Activated T-cell treated with anti-CD3 and anti-CD28 coated beads, Interleukin-2, amount 50 U/mL, for 24 hours (primary cell): ENCODE results near the gene MYO5B.
"Not testable (repeated sequence)": the region's sequence is repeated elsewhere in the genome, so short reads cannot be mapped to it uniquely, and the experiment has no call there.

Experiments used
- DNase-seq: peaks from one replicate; pipeline ENCODE4 v3.0.0-alpha.2; 2020
- H3K27ac Mint-ChIP-seq: 2 replicates; pipeline ENCODE4 v1.8.0; 2020; ENCODE audit warnings: mild to moderate bottlenecking, mixed read lengths
- H3K27me3 Mint-ChIP-seq: 2 replicates; pipeline ENCODE4 v1.8.0; 2020; ENCODE audit warnings: mixed read lengths
- H3K36me3 Mint-ChIP-seq: 2 replicates; pipeline ENCODE4 v1.8.0; 2020; ENCODE audit warnings: low read depth, mixed read lengths
- H3K4me1 Mint-ChIP-seq: 2 replicates; pipeline ENCODE4 v1.8.0; 2020; ENCODE audit warnings: low read depth, mixed read lengths
- H3K4me3 Mint-ChIP-seq: 2 replicates; pipeline ENCODE4 v1.8.0; 2020; ENCODE audit warnings: mild to moderate bottlenecking, moderate library complexity, mixed read lengths
- H3K9me3 Mint-ChIP-seq: 2 replicates; pipeline ENCODE4 v1.8.0; 2020; ENCODE audit warnings: mixed read lengths

Gene MYO5B

DNA sequence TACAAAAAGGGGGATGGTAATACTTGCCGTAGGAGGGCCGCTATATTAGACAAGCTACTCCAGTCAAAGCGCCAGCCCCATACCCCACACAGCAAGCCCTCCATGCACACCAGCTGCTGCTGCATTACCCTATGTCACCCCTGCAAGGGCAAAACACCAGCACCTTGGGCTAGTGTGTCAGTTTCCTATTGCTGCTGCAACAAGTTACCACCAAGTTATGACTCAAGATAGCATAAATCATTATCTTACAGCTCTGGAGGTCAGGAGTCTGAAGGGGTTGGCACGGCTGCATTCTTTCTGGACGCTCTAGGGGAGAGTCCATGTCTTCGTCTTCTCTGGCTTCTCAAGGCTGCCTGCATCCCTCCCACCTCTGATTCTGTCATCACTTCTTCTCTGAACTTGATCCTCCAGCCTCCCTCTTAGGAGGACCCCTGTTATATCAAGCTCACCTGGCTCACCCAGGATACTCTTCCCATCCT lies 293.0 kb downstream of the MYO5B start:
- Mint-ChIP-seq H3K27me3 (peaks cover 2% of the 10 kb centered on the region), H3K4me3 (no peak overlapping the region), H3K9me3 (no peaks in the 10 kb centered on the region)

DNA sequence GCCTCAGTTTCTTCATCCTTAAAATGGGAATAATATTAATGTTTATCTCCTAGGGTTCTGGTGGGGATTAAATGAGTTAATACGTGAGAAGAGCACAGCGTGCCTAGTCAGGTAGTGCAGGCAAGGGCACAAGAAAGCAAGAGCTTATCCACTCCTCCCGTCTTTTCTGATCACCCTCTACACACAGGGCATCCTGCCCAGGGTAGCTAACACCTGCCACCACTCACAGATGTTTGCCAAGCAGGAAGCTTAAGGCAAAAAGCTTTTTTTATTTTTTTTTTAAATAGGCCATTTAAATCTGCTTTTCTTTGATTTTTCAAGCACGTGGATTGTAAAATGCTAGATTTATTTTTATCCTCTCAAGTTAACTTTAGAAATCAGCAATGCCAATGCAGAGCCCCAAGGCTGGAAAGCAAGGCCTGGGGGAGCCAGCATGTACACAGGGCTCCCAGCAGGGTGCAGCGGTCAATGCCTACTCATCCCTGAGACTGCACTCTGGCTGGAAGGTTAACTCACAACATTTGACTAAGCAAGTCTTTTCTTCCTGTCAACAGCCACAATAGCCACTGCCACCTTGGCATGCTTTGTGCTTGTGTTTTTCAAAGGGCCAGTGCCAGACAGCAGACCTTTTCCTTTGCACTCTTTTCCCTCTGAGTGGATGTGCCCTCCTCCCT lies 295.2 kb downstream of the MYO5B start:
- Mint-ChIP-seq H3K27ac (no peak overlapping the region), H3K4me3 (no peak overlapping the region), H3K27me3 (peaks cover 4% of the 10 kb centered on the region), H3K9me3 (no peaks in the 10 kb centered on the region), H3K36me3 (no peaks in the 10 kb centered on the region), H3K4me1 (no peaks in the 10 kb centered on the region)
- DNase-seq: no peak

More for the DNA sequence above, 293.0 kb downstream of the MYO5B start:
- Mint-ChIP-seq H3K36me3 (no peaks in the 10 kb centered on the region), H3K27ac (no peak overlapping the region), H3K4me1 (no peaks in the 10 kb centered on the region)
- no peak for DNase-seq

DNA sequence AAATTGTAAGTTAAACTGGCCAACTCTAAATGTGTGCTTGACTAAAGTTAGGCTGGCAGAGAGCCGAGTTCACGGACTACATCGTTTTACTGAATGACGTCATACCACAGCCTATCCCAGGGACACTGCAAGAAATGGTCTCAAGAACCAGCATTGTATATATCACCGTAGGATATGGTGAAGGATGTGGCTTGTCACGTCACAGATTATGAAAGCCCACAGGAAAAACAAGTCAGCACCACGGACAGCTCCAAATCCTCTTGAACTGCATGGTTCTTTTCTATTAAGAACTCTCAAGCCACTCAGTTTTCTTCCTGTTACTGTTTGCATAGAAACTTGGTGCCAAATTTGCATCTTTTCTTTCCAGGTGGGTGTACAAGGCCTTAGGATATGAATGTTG lies 296.5 kb downstream of the MYO5B start:
- H3K4me3 Mint-ChIP-seq: no peak overlapping the region
- no peaks in the 10 kb centered on the region for H3K9me3 Mint-ChIP-seq
- H3K27ac Mint-ChIP-seq: no peak overlapping the region
- H3K4me1 Mint-ChIP-seq: no peaks in the 10 kb centered on the region
- H3K36me3 Mint-ChIP-seq: no peaks in the 10 kb centered on the region
- DNase-seq: peak; percentile 54
- H3K27me3 Mint-ChIP-seq: peaks cover 4% of the 10 kb centered on the region

DNA sequence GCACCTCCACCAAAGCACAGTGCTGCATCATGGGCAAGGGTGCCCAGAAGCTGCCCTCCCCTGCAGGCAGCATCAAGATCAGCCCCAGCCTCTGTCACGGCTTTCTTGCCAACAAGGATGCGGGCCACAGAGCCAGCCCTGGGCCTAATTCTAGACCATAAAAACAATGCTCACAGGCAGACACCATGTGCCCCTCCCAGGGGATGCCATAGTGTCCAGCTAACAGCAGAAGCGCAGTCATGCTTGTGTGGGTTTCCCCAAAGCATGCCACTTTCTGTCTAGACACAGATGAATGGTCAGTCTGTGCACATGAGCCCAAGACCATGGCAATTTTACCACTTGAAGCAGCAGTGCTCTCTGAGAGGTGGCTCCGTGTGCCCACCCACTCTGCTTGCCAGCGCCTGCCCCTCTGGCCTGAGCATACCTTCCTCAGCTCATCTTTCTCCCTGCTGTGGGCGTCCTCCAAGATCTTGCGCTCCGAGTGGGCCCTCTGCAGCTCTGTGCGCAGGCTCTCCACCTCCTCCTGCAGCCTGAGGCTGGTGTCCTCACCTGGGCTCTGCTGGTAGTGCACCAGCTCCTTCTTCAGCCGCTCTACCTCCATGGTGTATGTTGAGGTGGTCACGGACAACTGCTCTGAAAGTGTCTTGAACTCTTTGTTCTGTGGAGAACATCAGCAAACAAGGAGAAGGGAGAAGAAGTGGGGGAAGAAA lies 300.3 kb downstream of the MYO5B start:
- Mint-ChIP-seq H3K4me1 (no peaks in the 10 kb centered on the region), H3K4me3 (no peak overlapping the region), H3K36me3 (no peaks in the 10 kb centered on the region), H3K27me3 (peaks cover 4% of the 10 kb centered on the region), H3K27ac (no peak overlapping the region), H3K9me3 (no peaks in the 10 kb centered on the region)
- no peak for DNase-seq

DNA sequence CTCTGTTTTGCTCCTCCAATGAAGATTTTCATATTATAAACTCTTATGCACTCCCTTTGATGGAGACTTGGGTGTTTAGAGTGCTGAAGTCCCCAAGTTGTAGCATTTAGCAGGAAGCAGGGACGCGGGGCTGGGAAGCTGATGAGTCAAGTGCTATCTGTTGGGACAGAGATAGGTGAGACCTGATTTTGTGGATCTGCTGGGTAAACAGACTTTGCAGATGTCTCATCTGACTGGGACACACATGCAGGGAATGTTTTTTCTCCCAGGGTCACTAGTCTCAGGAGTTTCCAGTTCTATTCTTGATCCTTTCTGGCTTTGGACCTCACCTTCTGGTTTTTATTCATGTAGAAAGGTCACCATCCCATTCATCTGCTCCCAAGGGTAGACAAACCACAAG lies 301.9 kb downstream of the MYO5B start:
- H3K36me3 Mint-ChIP-seq: no peaks in the 10 kb centered on the region
- no peaks in the 10 kb centered on the region for H3K9me3 Mint-ChIP-seq
- no peak for DNase-seq
- no peaks in the 10 kb centered on the region for H3K4me1 Mint-ChIP-seq
- H3K4me3 Mint-ChIP-seq: no peak overlapping the region
- H3K27me3 Mint-ChIP-seq: peaks cover 4% of the 10 kb centered on the region
- no peak overlapping the region for H3K27ac Mint-ChIP-seq

DNA sequence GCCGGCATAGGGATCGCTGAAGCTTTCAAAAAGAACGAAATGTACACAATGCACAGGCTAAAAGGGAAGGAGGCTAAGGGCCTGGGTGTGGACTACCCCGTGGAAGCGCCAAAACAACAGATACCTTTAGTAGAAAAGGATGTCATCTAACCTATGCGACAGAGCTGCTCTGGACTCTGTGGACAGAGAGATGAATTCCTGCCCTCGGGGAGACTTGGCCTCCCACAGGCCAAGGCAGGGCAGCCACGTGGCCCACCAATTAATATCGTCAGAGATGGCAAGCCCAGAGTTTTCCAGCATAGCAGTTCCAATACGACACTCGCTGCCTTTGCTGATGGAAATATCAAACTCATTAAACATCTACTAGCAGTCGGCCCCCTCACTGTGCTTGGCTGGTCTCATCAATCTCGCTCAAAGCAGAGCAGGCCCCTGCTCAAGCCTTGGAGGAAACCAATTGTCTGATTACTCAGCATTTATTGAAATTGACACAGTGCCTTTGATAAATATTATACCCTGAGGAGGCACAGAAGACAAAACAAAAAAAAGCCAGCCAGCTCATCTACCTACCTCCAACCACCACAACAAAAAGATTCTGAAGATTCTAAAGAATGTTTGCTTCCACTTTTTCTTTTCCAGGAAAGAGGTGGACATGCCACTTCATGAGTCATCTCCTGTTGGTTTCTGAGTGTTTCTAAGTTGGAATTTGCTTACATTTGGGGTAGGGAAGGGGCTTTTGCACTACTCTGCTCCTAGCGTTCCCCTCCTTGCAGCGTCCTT lies 302.6 kb downstream of the MYO5B start:
- peaks cover 4% of the 10 kb centered on the region for H3K27me3 Mint-ChIP-seq
- H3K4me3 Mint-ChIP-seq: no peak overlapping the region
- H3K36me3 Mint-ChIP-seq: no peaks in the 10 kb centered on the region
- H3K4me1 Mint-ChIP-seq: no peaks in the 10 kb centered on the region
- no peak overlapping the region for H3K27ac Mint-ChIP-seq
- no peak for DNase-seq
- H3K9me3 Mint-ChIP-seq: no peaks in the 10 kb centered on the region

DNA sequence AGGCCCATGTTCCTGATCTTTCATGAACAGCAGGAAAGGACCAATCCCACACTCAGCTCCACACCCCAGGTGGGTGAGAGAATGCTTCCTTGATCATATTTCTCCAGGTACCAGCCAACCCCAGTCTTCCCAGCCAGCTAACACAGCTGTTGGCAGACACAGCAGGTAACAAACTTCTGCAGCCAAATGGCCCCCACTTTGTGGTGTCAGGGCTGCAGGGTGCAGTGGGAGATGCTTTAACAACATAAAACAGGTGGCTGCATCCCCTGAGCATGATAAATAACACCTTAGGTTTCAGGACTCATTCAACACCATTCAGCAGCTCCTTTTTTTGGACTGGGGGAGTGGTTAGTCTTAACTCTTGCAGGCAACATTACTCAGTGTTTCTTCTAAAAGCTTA lies 304.9 kb downstream of the MYO5B start:
- Mint-ChIP-seq H3K4me1 (no peaks in the 10 kb centered on the region), H3K9me3 (no peaks in the 10 kb centered on the region), H3K36me3 (no peaks in the 10 kb centered on the region)

DNA sequence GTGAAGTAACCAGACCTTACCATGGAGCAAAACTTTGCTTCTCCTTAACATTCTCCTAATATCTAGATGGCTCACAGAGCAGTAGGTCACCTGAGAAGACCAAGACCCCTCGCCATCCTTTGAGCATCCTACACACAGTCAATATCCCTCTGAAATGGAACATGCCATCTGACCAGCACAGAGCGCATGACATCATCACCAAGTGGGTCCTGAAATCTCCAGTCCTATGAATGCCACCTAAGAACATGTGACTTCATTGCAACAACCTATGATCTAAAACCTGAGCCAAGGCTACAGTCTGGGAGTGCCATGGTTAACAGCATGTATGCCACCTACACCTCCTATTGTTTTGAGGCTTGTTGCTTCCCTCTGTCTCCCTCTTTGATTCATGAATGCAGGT lies 305.4 kb downstream of the MYO5B start:
- H3K27me3 Mint-ChIP-seq: not testable (repeated sequence)

More for the DNA sequence above, 304.9 kb downstream of the MYO5B start:
- H3K27me3 Mint-ChIP-seq: no peaks in the 10 kb centered on the region
- DNase-seq: no peak
- H3K27ac Mint-ChIP-seq: no peak overlapping the region
- H3K4me3 Mint-ChIP-seq: no peak overlapping the region

DNA sequence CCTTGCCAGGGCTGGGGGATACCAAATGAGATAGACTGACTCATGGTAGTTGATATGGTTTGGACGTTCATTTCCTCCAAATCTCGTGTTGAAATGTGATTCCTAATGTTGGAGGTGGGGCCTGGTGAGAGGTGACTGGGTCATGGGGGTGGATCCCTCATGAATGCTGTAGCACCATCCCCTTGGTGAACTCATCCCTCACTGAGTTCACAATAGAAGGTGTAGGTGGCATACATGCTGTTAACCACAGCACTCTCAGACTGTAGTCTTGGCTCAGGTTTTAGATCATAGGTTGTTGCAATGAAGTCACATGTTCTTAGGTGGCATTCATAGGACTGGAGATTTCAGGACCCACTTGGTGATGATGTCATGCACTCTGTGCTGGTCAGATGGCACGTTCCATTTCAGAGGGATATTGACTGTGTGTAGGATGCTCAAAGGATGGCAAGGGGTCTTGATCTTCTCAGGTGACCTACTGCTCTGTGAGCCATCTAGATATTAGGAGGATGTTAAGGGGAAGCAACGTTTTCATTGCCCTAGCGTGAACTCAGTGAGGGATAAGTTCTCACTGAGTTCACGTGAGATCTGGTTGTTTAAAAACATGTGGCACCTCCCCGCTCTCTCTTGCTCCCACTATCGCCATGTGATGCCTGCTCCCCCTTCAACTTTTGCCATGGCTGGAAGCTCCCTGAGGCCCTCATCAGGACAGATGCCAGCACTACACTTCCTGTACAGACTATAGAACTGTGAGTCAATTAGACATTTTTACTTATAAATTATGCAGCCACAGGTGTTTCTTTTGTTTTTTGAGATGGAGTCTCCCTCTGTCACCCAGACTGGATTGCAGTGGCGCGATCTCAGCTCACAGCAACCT lies 307.8 kb downstream of the MYO5B start:
- Mint-ChIP-seq H3K27ac (no peak overlapping the region), H3K4me1 (no peaks in the 10 kb centered on the region), H3K27me3 (peaks cover 4% of the 10 kb centered on the region), H3K36me3 (no peaks in the 10 kb centered on the region), H3K4me3 (no peak overlapping the region), H3K9me3 (no peaks in the 10 kb centered on the region)
- no peak for DNase-seq

More for the DNA sequence above, 305.4 kb downstream of the MYO5B start:
- H3K36me3 Mint-ChIP-seq, DNase-seq, H3K4me1 Mint-ChIP-seq, H3K9me3 Mint-ChIP-seq, H3K4me3 Mint-ChIP-seq, H3K27ac Mint-ChIP-seq: not testable (repeated sequence)

DNA sequence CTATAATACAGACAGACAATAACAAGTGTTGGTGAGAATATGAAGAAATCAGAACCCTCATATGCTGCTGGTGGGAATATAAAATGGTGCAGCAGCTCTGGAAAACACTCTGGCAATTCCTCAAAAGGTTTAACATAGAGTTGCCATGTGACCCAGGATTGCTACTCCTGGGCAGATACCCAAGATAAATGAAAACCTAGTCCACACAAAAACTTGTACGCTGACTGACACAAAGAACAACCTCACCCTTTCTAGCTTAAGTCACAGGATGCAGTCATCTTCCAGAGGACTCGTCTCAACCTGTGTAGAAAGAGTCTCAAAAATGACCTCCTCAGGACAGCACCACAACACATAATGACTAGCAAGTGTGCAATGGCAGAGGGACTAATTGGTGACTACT lies 310.0 kb downstream of the MYO5B start:
- Mint-ChIP-seq H3K36me3 (no peaks in the 10 kb centered on the region), H3K27me3 (peaks cover 15% of the 10 kb centered on the region), H3K4me1 (no peaks in the 10 kb centered on the region), H3K9me3 (no peaks in the 10 kb centered on the region), H3K4me3 (no peak overlapping the region), H3K27ac (no peak overlapping the region)
- no peak for DNase-seq

DNA sequence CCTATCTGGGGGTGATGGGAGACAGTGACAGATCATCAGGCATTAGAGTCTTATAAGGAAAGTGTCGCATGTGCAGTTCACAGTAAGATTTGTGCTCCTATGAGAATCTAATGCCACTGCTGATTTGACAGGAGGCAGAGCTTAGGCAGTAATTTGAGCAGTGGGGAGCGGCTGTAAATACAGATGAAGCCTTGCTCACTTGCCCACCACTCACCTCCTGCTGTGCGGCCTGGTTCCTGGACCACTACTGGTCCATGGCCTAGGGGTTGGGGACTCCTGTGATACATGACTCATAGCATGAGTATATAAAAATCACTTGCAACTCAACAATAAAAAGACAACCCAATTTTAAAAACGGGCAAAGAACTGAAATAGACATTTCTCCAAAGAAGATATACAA lies 310.5 kb downstream of the MYO5B start:
- H3K27ac Mint-ChIP-seq: no peak overlapping the region
- no peaks in the 10 kb centered on the region for H3K4me1 Mint-ChIP-seq
- no peaks in the 10 kb centered on the region for H3K9me3 Mint-ChIP-seq
- DNase-seq: no peak
- H3K4me3 Mint-ChIP-seq: no peak overlapping the region
- H3K36me3 Mint-ChIP-seq: no peaks in the 10 kb centered on the region
- H3K27me3 Mint-ChIP-seq: peaks cover 18% of the 10 kb centered on the region

DNA sequence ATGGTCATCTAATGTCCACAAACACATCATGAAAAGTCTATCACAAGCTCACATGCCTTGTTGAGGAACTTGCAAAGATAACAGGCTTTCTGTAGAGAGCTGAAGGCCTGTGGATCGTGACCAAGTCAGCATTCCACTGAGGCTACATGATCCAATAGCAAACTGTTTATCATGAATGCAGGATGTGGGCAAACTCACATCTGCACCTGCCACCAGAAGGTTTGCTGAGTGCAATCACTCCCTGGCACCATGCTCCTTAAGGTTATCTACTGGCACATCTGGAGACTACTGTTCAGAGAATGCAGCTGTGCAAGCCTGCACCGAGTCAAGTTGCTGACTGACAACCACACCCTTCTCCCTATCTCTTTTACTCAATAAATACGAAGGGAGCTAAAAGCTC lies 314.3 kb downstream of the MYO5B start:
- Mint-ChIP-seq H3K36me3 (no peaks in the 10 kb centered on the region), H3K27me3 (peaks cover 31% of the 10 kb centered on the region), H3K4me1 (no peaks in the 10 kb centered on the region), H3K27ac (no peak overlapping the region), H3K9me3 (no peaks in the 10 kb centered on the region), H3K4me3 (no peak overlapping the region)
- DNase-seq: no peak

DNA sequence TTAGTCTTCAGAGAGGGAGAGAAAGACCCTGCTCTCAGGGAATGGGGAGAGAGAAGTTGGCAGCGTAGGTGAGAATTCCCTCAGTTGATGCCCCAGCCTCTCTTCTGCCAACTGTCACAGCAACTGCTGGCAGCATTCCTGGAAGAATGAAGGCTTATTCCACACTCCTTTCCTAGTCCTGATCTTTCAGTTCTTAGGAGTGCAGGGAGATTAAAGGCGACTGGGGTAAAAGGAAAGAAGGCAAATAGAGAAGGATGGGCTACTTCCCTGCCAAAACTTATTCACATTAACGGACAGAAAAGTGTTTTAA lies 315.7 kb downstream of the MYO5B start:
- no peak overlapping the region for H3K27ac Mint-ChIP-seq
- H3K9me3 Mint-ChIP-seq: no peaks in the 10 kb centered on the region
- DNase-seq: no peak
- peaks cover 31% of the 10 kb centered on the region for H3K27me3 Mint-ChIP-seq
- no peak overlapping the region for H3K4me3 Mint-ChIP-seq
- H3K4me1 Mint-ChIP-seq: peaks cover 2% of the 10 kb centered on the region
- no peaks in the 10 kb centered on the region for H3K36me3 Mint-ChIP-seq

DNA sequence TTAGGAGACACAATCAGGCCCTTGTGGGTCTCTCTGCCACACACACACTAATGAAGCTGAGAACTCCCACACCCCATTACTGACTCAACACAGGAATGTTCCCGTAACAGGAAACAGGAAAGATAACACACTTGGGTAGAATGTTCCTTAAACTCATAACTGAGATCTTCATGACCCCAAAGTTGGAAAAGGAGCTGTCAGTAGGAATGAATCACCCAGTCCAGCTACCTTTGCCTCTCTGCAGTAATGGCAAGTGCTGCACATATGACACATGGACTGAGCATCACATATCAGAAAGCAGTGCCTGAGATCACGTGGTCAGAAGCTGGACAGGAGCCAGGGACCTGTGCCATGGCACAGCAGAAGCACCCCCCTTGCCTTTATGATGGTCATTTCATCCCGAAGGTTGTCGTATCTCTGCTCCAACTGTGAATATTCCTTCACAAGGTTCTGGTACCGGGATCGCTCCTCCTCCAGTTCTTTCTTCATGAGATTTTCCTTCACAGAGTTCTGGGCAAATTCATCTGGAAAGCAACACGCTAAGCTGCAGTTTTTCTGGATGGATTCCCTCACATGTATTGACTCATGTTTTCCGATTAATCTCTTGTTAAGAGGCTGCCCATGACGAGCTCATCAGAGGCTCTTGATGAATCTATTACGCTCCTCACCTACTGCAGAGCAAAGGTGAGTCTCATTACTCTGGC lies 316.2 kb downstream of the MYO5B start:
- no peak for DNase-seq
- no peaks in the 10 kb centered on the region for H3K36me3 Mint-ChIP-seq
- no peaks in the 10 kb centered on the region for H3K9me3 Mint-ChIP-seq
- no peak overlapping the region for H3K27ac Mint-ChIP-seq
- H3K4me3 Mint-ChIP-seq: no peak overlapping the region
- H3K27me3 Mint-ChIP-seq: peaks cover 31% of the 10 kb centered on the region
- peaks cover 4% of the 10 kb centered on the region for H3K4me1 Mint-ChIP-seq
